Measurements from ENCODE around the gene TREM2. TPM values are rescaled to one million over a fixed set of nuclear protein-coding genes. Genes with fewer than 3 reads are reported as not detected.

TREM2 gene
- total RNA-seq, 2 donors from 2014 or later = not detected

GRCh38 chr6:41147917-41148316 lies 15.0 kb downstream of the TREM2 start:
- Histone ChIP-seq H3K9me3 (ENCODE audit: control insufficient read depth, low read length) (no peaks in the 10 kb centered on the region), H3K36me3 (ENCODE audit: control insufficient read depth, insufficient read depth, low read length) (no peaks in the 10 kb centered on the region), H3K27ac (ENCODE audit: low read depth, low read length) (no peak overlapping the region), H3K4me3 (ENCODE audit: low read length) (no peak overlapping the region), H3K9ac (ENCODE audit: extremely low read depth, low read length, poor library complexity, severe bottlenecking) (no peak overlapping the region), H3K4me1 (ENCODE audit: control insufficient read depth, insufficient read depth, low read length) (no peaks in the 10 kb centered on the region), H3K27me3 (ENCODE audit: control insufficient read depth, insufficient read depth, low read length, poor library complexity, severe bottlenecking) (no peaks in the 10 kb centered on the region)
- no peaks in the 10 kb centered on the region for H3K36me3 Mint-ChIP-seq (ENCODE audit: low read depth)
- TF ChIP-seq CTCF (conservative IDR thresholded peaks at IDR 0.05) = no peak
- H3K4me1 Mint-ChIP-seq = no peaks in the 10 kb centered on the region
- no peak for DNase-seq
- WGBS, 2 experiments (ENCODE audit: insufficient coverage in 1 of 2, insufficient read length in 1 of 2) = 90% methylated on average over 1 of the region's 1 CpG; no CpG with 5 or more reads in 1 of the 2 experiments
- H3K9me3 Mint-ChIP-seq = no peaks in the 10 kb centered on the region
- peaks cover 2% of the 10 kb centered on the region for H3K27me3 Mint-ChIP-seq (ENCODE audit: insufficient read depth)
- H3K4me3 Mint-ChIP-seq = no peak overlapping the region
- H3K27ac Mint-ChIP-seq = no peak overlapping the region

- DNase-seq = no peak
- Histone ChIP-seq H3K9ac (ENCODE audit: extremely low read depth, low read length, poor library complexity, severe bottlenecking) (no peak overlapping the region), H3K27me3 (ENCODE audit: control insufficient read depth, insufficient read depth, low read length, poor library complexity, severe bottlenecking) (peaks cover 18% of the 10 kb centered on the region), H3K4me3 (ENCODE audit: low read length) (no peak overlapping the region), H3K27ac (ENCODE audit: low read depth, low read length) (no peak overlapping the region), H3K9me3 (ENCODE audit: control insufficient read depth, low read length) (no peaks in the 10 kb centered on the region), H3K36me3 (ENCODE audit: control insufficient read depth, insufficient read depth, low read length) (no peaks in the 10 kb centered on the region), H3K4me1 (ENCODE audit: control insufficient read depth, insufficient read depth, low read length) (peaks cover 6% of the 10 kb centered on the region)
- no peak for TF ChIP-seq CTCF (conservative IDR thresholded peaks at IDR 0.05)
- Mint-ChIP-seq H3K36me3 (ENCODE audit: low read depth) (no peaks in the 10 kb centered on the region), H3K27me3 (ENCODE audit: insufficient read depth) (peaks cover 5% of the 10 kb centered on the region), H3K27ac (no peak overlapping the region), H3K9me3 (no peaks in the 10 kb centered on the region), H3K4me1 (peaks cover 3% of the 10 kb centered on the region), H3K4me3 (no peak overlapping the region)
Measured at GRCh38 chr6:41136911-41137310, 26.0 kb downstream of the TREM2 start.

- H3K4me3 ChIP-seq (ENCODE audit: low read length) = no peak overlapping the region
- no peak overlapping the region for H3K9ac ChIP-seq (ENCODE audit: extremely low read depth, low read length, poor library complexity, severe bottlenecking)
- H3K27ac ChIP-seq (ENCODE audit: low read depth, low read length) = no peak overlapping the region
- H3K27me3 Mint-ChIP-seq (ENCODE audit: insufficient read depth) = peaks cover 5% of the 10 kb centered on the region
- H3K4me3 Mint-ChIP-seq = no peak overlapping the region
- H3K9me3 Mint-ChIP-seq = no peaks in the 10 kb centered on the region
- no peaks in the 10 kb centered on the region for H3K36me3 Mint-ChIP-seq (ENCODE audit: low read depth)
- peaks cover 6% of the 10 kb centered on the region for H3K4me1 ChIP-seq (ENCODE audit: control insufficient read depth, insufficient read depth, low read length)
- H3K27ac Mint-ChIP-seq = no peak overlapping the region
- H3K27me3 ChIP-seq (ENCODE audit: control insufficient read depth, insufficient read depth, low read length, poor library complexity, severe bottlenecking) = peaks cover 18% of the 10 kb centered on the region
- 80 to 87% methylated on average over 1 to 3 of the region's 3 CpGs for whole genome bisulfite sequencing, 2 experiments (ENCODE audit: insufficient coverage in 1 of 2, insufficient read length in 1 of 2)
- no peaks in the 10 kb centered on the region for H3K36me3 ChIP-seq (ENCODE audit: control insufficient read depth, insufficient read depth, low read length)
- H3K4me1 Mint-ChIP-seq = peaks cover 1% of the 10 kb centered on the region
- H3K9me3 ChIP-seq (ENCODE audit: control insufficient read depth, low read length) = no peaks in the 10 kb centered on the region
- no peak for DNase-seq
- no peak for TF ChIP-seq CTCF (conservative IDR thresholded peaks at IDR 0.05)
Measured at GRCh38 chr6:41135062-41135832, 27.7 kb downstream of the TREM2 start.

Data from endodermal cell (in vitro differentiated cells).